Neural progenitor cell (in vitro differentiated cells): ENCODE results near the gene SLC4A9.

Source experiments
- CTCF ChIP-seq: fragments of 200-600 bp; sonication (generic); IDR thresholded peaks from 2 replicates; pipeline ENCODE4 v1.5.1; 2017; ENCODE audit warnings: antibody characterized with exemption, mild to moderate bottlenecking
- EZH2 ChIP-seq: fragments of 200-600 bp; sonication (generic); IDR thresholded peaks from 2 replicates; pipeline ENCODE4 v1.6.1; 2017; ENCODE audit warnings: antibody characterized with exemption, mild to moderate bottlenecking, moderate library complexity

- TF ChIP-seq CTCF, result no peak
- TF ChIP-seq EZH2, result no peak
Measured at GRCh38 chr5:140312067-140312790, 47.8 kb upstream of the SLC4A9 start.
